Inflammatory macrophage (primary cell): Measurements from ENCODE around the gene NR6A1.

Experiments used
- DNase-seq, 2 donors: peaks; one replicate each; pipeline ENCODE4 v3.0.0-alpha.2; 2020 to 2022

The NR6A1 gene

DNA sequence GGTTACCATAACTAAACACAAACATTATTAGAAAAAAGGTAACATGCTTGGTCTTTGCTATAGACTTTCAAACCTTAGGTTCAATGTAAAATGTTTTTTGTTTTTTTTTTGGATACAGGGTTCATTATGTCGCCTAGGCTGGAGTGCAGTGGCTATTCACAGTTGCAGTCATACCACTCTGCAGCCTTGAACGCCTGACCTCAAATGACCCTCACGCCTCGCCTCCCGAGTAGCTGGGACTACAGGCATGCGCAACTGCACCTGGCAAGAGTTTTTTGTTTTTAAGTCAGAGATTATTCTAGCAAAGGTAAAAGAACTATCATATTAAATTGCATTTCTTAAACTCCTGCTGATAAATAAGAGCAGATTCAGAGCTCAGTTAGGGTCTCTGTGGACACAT, 208.8 kb downstream of the NR6A1 start:
- DNase-seq: no peak

DNA sequence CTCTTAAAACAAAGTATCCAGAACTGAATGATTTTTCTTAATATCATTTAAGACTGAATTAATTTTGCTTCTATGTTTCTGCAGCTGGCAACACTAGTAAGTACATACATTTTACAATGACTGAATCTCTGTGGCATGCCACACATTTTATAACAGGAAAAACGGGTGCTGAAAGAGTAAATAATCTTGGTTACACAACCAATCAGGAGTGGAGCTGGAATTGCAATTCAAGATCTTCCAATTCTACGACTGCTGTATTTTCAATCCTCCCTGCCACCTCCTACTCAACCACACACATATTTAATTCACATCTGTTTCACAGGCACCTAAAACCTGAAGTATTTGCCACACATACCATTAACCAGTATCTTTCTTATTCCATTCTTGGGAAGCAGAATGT, 211.2 kb downstream of the NR6A1 start:
- DNase-seq: no peak

- DNase-seq: no peak
Observed at GRCh38 chr9:124558777-124559470, 212.2 kb downstream of the NR6A1 start.

DNA sequence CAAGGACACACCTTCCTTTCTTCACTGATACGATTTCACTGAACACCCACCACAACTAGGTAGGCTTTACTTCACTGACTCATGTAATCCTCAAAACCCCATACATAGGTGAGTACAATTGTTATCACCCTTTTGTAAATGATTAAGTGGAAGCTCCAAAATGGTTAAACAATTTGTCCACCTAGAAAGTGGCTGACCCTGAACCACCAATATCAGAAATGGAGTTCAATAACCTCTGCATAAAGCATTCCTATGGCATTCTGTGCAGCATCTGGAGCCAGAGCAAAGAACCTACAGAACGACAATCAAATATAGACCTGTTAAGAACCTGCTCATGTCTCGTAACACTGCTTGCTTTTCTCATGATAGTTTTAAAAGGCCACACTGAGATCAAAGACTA, 213.2 kb downstream of the NR6A1 start:
- no peak for DNase-seq

DNA sequence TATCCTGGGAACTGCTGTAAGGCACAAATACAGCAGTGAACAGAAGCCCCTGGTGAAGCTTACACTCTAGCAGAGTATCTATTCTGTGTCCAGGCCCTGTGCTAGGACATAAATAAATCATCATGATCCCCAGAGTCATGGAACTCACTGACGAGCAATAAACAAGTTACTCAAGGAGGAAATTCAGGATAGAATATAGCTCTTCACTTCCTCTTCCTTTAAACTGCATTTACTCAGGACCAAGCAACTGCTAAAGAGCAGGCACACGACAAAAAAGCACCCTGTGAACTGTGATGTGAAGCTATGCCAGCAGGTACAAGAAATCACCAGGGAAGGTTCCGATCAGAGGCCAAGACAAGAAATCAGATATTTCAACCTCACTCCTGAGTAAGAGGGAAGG, 216.1 kb downstream of the NR6A1 start:
- DNase-seq: no peak

- DNase-seq: no peak
Observed at GRCh38 chr9:124553738-124554137, 217.4 kb downstream of the NR6A1 start.

- DNase-seq: no peak
Observed at GRCh38 chr9:124552273-124552605, 218.9 kb downstream of the NR6A1 start.

DNA sequence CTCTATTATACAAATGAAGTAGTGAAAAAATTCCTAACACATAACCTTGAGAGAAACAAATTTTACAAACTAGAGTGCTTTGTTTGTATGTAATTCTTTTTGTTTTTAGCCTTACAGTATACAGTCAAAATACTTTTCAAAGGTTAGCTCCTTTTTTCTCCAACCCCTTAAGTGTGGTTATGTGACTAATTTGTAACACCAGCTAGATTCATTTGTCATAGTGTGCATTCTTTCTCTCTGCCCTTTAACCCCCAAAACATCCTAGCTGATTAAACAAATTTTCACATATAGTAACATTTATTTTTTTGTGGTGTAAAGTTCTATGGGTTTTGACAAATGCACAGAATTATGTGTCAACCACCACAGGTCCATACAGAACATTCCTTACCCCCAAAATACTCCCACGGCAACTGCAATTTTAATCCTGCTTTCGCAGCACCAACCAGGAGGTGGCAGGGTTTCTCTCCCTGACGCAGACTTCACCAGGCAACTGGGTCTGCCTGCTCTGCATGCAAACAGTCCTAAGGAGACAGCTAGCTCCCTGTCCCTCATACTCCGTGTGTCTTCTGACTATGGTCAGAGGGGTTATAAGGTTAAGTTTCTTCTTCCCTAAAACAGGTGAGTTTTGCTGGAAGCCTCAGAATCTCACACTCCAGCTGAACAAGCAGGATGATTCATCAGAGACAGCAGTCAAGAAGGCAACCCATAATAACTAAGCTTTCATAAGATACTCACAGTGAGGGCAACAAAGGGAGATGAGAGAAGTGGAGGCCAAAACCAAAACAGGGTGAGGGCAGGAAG, 219.4 kb downstream of the NR6A1 start:
- peak; percentile 19 to 30 for DNase-seq

DNA sequence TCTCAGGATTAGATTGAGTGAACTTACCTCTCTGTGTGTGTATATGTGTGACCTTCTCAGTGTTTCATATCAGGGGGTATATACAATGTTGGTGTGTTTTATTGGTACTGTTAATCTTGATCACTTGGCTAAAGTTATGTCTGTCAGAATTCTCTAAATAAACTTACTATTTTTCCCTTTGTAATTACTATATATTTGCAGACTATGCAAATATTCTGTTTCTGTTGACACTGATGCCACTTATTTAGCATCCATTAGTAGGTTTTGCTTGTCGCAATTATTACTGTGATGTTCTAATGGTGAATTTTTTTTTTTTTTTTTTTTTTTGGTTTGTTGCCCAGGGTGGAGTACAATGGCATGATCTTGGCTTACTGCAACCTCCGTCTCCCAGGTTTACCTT, 221.0 kb downstream of the NR6A1 start:
- no peak for DNase-seq

GRCh38 chr9:124549016-124549415, 222.1 kb downstream of the NR6A1 start:
- no peak for DNase-seq

DNA sequence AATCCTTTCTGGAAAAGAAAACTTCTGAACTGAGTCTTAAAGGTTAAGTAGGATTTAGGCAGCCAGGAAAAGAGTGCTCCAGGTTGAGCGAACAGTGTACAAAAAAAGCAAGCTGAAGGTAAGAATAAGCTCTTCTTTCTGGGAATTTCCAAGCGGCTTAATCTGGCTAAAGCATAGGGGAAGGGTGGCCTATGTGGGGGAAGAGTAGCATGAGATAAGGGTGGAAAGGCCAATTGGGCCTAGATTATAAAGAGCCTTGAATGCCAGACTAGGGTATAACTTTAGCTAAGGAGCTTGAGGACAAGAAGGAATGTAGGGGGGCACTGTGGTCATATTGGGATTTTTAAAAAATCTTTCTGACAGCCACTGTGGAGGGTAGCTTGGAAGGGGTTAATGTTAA, 226.6 kb downstream of the NR6A1 start:
- DNase-seq: no peak

DNA sequence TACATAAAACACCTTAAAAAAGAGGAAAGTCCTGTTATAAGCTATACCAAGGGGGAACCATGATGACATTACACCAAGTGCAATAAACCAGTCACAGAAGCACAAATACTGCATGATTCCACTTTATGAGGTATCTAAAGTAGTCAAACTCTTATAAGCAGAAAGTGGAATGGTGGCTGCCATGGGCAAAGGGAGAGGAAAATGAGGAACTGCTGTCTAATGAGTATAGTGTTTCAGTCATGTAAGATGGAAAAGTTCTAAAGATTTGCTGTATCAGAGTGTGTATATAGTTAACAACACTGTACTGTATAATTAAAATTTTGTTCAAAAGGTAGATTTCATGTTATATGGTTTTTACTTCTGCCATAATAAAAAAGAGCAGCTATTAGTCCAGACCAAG, 229.3 kb downstream of the NR6A1 start:
- DNase-seq: no peak

- DNase-seq: no peak
Observed at GRCh38 chr9:124537926-124538325, 233.2 kb downstream of the NR6A1 start.

GRCh38 chr9:124535846-124536245, 235.3 kb downstream of the NR6A1 start:
- no peak for DNase-seq

- DNase-seq: no peak
Observed at GRCh38 chr9:124532897-124533296, 238.2 kb downstream of the NR6A1 start.

- DNase-seq: no peak
Observed at GRCh38 chr9:124531115-124531514, 240.0 kb downstream of the NR6A1 start.

DNA sequence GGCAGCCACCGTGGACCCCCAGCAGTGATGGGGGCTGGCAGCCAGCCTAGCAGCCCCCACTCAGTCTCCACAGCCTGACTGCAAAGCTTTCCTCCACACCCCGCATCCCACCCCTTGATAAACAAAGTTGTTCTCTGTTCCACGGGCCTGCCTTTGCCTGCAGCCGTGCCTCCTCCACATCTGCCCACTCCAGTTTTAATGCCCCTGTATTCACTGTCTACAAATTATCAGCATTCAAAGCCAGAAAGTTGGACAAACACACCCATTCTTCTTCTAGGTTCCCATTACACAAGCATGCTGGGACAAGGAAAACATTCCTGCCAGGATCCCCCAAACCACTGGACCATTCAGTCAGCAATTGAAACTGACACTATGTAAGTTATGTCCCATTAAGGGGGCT, 240.9 kb downstream of the NR6A1 start:
- no peak for DNase-seq

DNA sequence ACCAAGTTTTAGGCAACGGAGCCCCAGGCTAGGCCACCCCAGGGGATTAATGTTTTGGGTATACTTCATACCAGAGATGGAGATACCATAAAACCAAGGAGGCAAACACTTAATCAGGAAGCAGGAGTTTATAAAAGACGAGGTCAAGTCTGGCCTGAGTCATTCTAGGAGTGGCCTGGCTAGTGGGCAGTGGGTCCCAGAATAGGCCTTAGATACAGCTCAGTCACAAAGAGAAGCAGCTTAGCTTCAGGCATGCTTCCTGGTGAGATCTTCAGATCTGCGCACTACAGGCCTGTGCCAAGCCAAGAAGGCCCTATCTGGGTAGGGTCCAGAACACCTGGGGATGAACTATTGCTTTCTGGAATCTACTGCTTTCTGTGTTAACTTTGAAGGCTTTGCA, 243.3 kb downstream of the NR6A1 start:
- DNase-seq: no peak

DNA sequence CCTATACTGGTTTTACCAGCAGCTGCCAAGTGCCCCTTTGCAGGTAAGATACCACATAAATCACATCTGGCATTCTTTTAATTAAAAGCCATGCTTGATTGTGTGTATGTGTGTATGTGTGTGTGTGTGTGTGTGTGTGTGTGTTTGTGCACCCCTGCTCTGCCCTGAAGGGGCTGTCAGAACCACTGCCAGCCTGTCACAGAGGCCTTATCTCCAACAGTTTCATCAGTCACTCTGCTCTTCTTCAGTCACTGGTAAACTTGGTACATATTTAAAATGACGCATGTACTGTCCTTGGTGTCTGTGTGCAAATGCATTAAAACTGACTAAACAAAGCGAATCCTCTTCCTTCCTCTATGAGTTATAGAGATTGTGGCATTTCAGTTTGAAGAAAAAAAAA, 244.9 kb downstream of the NR6A1 start:
- DNase-seq: no peak

DNA sequence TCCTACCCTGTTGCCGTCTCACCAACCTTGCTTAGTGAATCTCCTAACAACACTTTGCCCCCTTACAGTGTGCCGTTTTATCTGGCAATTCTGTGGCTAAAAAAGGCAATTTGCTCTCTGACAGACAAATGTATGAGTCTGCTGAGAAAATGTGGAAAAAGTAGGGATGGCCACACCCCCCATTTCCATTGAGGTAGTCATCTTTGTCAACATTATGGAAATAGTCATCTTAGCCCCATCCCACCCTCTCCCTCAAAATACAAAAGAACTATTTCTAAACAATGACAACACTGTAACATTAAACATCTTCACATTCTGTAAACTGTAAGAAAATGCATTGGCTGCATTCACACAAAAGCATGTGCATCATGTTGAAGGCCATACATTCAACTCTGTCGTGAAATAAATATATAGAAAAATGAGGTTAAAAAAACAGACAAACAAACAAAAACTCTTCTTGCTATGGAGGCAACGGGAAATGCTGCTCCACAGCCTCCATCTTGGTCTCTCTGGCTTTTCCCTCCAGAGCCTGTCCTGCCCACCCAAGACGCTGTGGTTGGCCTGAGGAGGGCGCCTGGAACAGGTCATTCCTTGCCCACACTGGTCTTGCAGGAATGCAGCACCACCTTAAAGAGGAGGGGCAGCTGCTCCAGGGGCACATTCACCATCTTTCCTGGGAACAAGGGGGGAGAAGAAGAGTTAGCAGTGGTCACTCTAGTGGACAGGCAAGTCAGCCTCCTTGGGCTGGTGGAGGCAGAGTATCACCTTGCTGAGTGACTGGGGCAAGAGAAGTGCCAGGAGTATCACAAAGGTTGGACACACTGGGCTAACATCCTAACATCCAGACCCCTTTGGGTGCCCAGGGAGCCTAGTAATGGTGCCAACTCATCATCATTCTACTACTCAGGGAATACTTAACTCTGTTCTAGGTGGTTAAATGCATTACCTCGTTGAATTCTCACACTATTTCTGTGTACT, 248.7 kb downstream of the NR6A1 start:
- DNase-seq: no peak

- DNase-seq: no peak
Observed at GRCh38 chr9:124521142-124521541, 250.0 kb downstream of the NR6A1 start.

- DNase-seq: no peak
Observed at GRCh38 chr9:124520206-124520596, 250.9 kb downstream of the NR6A1 start.

GRCh38 chr9:124518116-124518515, 253.0 kb downstream of the NR6A1 start:
- DNase-seq: no peak
